ENCODE results near the gene NBPF3.

DNA sequence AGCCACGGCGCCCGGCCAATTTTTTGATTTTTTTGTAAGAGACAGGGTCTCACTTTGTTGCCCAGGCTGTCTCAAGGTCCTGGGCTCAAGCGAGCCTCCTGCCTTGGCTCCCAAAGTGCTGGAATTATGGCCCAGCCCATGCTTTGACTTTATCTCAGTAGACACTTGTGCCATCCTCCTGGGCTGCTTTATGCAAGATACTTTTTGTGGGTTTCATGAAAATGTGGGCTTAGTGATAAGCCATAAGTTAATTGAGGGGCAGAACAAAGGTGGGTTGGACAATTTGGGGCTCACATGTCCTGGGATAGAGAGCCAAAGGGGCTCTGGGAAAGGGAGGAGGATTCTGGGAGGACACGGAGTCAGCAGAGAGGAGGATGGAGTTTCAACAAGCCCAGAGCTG lies 91.3 kb downstream of the NBPF3 start:
- TF ChIP-seq SIN3A (IDR thresholded peaks at IDR 0.05; ENCODE audit: borderline replicate concordance, insufficient read depth, low read length) (no peak), POLR2AphosphoS5 (IDR thresholded peaks at IDR 0.05; ENCODE audit: low read depth, low read length) (no peak)
- TF ChIP-seq, protein P1, sequence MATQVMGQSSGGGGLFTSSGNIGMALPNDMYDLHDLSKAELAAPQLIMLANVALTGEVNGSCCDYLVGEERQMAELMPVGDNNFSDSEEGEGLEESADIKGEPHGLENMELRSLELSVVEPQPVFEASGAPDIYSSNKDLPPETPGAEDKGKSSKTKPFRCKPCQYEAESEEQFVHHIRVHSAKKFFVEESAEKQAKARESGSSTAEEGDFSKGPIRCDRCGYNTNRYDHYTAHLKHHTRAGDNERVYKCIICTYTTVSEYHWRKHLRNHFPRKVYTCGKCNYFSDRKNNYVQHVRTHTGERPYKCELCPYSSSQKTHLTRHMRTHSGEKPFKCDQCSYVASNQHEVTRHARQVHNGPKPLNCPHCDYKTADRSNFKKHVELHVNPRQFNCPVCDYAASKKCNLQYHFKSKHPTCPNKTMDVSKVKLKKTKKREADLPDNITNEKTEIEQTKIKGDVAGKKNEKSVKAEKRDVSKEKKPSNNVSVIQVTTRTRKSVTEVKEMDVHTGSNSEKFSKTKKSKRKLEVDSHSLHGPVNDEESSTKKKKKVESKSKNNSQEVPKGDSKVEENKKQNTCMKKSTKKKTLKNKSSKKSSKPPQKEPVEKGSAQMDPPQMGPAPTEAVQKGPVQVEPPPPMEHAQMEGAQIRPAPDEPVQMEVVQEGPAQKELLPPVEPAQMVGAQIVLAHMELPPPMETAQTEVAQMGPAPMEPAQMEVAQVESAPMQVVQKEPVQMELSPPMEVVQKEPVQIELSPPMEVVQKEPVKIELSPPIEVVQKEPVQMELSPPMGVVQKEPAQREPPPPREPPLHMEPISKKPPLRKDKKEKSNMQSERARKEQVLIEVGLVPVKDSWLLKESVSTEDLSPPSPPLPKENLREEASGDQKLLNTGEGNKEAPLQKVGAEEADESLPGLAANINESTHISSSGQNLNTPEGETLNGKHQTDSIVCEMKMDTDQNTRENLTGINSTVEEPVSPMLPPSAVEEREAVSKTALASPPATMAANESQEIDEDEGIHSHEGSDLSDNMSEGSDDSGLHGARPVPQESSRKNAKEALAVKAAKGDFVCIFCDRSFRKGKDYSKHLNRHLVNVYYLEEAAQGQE (IDR thresholded peaks at IDR 0.05; ENCODE audit: insufficient read depth in 1 of 2, low read depth in 2 of 2, low read length in 2 of 2), result no peak

Data from PFSK-1 (cell line).